Testis (tissue), 2 donors: ENCODE data around the gene SLC49A3.

ENCODE experiments used
- CTCF ChIP-seq, 3 experiments: fragments of 450-650 bp in 2 of 3; fragments of 200-600 bp in 1 of 3; sonication (generic) in 1 of 3; IDR thresholded peaks; one replicate each; pipeline ENCODE4 v1.5.1; 2016 to 2019; ENCODE audit warnings: antibody characterized with exemption in 3 of 3, mild to moderate bottlenecking in 2 of 3, moderate library complexity in 1 of 3
- POLR2A ChIP-seq: fragments of 450-650 bp; IDR thresholded peaks from one replicate; pipeline ENCODE4 v1.6.1; 2017; ENCODE audit warnings: antibody characterized with exemption, mild to moderate bottlenecking, moderate library complexity

GRCh38 chr4:709348-709747, 20.4 kb upstream of the SLC49A3 start:
- TF ChIP-seq POLR2A = no peak
- TF ChIP-seq CTCF (IDR thresholded peaks at IDR 0.05) = no peak
